ENCODE measurements around the gene VCP. TPM values are rescaled to one million over a fixed set of nuclear protein-coding genes. Genes with fewer than 3 reads are reported as not detected.

The VCP gene
- total RNA-seq, 4 donors from 2014 or later = 129 to 185 (median 171) TPM

- 20% methylated on average over 3 of the region's 3 CpGs for WGBS
- no peak for DNase-seq (ENCODE audit: extremely low spot score)
- H3K4me3 ChIP-seq = peak overlapping the region; percentile 66 to 87 (median 83)
Observed at GRCh38 chr9:35110327-35110761, 37.9 kb upstream of the VCP start.

GRCh38 chr9:35108946-35109575, 36.6 kb upstream of the VCP start:
- intact Hi-C loops (cut with DNase I) = no loop called here
- peaks cover 35 to 46% (median 41%) of the 10 kb centered on the region in 4 donors for H3K4me1 ChIP-seq
- WGBS = 74% methylated on average over 4 of the region's 8 CpGs

More at GRCh38 chr9:35110327-35110761, 37.9 kb upstream of the VCP start:
- intact Hi-C loops (cut with DNase I) = loop anchor here (10.0 kb wide), 1 partner anchor 274 kb away; no protein-coding TSS in a partner anchor
- peaks cover 48 to 59% (median 52%) of the 10 kb centered on the region in 4 donors for H3K4me1 ChIP-seq
- peaks cover 17 to 36% (median 34%) of the 10 kb centered on the region in 4 donors for H3K36me3 ChIP-seq
- H3K27me3 ChIP-seq = no peaks in the 10 kb centered on the region
- H3K9me3 ChIP-seq = no peaks in the 10 kb centered on the region
- TF ChIP-seq POLR2A (IDR thresholded peaks at IDR 0.05; ENCODE audit: low read depth) (no peak), CTCF (IDR thresholded peaks at IDR 0.05) (no peak), POLR2AphosphoS5 (IDR thresholded peaks at IDR 0.05) (no peak), EP300 (IDR thresholded peaks at IDR 0.05) (no peak)
- H3K27ac ChIP-seq (replicated peaks in 1 of 4) = peak overlapping the region; percentile 89 to 94 (median 94)

GRCh38 chr9:35108461-35108860, 36.0 kb upstream of the VCP start:
- Histone ChIP-seq H3K4me3 (no peak overlapping the region), H3K9me3 (no peaks in the 10 kb centered on the region), H3K27me3 (no peaks in the 10 kb centered on the region), H3K4me1 (peaks cover 34 to 45% (median 41%) of the 10 kb centered on the region in 4 donors), H3K27ac (replicated peaks in 1 of 4) (no peak overlapping the region), H3K36me3 (peaks cover 24 to 49% (median 47%) of the 10 kb centered on the region in 4 donors)
- 87% methylated on average over 3 of the region's 6 CpGs for WGBS
- TF ChIP-seq CTCF (IDR thresholded peaks at IDR 0.05) (no peak), EP300 (IDR thresholded peaks at IDR 0.05) (no peak), POLR2A (IDR thresholded peaks at IDR 0.05; ENCODE audit: low read depth) (no peak), POLR2AphosphoS5 (IDR thresholded peaks at IDR 0.05) (no peak)
- no peak for DNase-seq (ENCODE audit: extremely low spot score)
- intact Hi-C loops (cut with DNase I) = no loop called here

More at GRCh38 chr9:35108946-35109575, 36.6 kb upstream of the VCP start:
- peaks cover 24 to 49% (median 47%) of the 10 kb centered on the region in 4 donors for H3K36me3 ChIP-seq
- DNase-seq (ENCODE audit: extremely low spot score) = no peak
- H3K27ac ChIP-seq (replicated peaks in 1 of 4) = no peak overlapping the region
- TF ChIP-seq EP300 (IDR thresholded peaks at IDR 0.05) (no peak), CTCF (IDR thresholded peaks at IDR 0.05) (no peak), POLR2AphosphoS5 (IDR thresholded peaks at IDR 0.05) (no peak), POLR2A (IDR thresholded peaks at IDR 0.05; ENCODE audit: low read depth) (no peak)
- no peak overlapping the region for H3K4me3 ChIP-seq
- no peaks in the 10 kb centered on the region for H3K27me3 ChIP-seq
- no peaks in the 10 kb centered on the region for H3K9me3 ChIP-seq

GRCh38 chr9:35107297-35108290, 35.2 kb upstream of the VCP start:
- no peak for DNase-seq (ENCODE audit: extremely low spot score)
- H3K27ac ChIP-seq (replicated peaks in 1 of 4) = no peak overlapping the region
- H3K4me1 ChIP-seq = peaks cover 28 to 40% (median 37%) of the 10 kb centered on the region in 4 donors
- no peak overlapping the region for H3K4me3 ChIP-seq
- peaks cover 24 to 49% (median 47%) of the 10 kb centered on the region in 4 donors for H3K36me3 ChIP-seq
- 92% methylated on average over 9 of the region's 18 CpGs for WGBS
- no peaks in the 10 kb centered on the region for H3K9me3 ChIP-seq
- no peak for TF ChIP-seq CTCF (IDR thresholded peaks at IDR 0.05)
- TF ChIP-seq POLR2AphosphoS5 (IDR thresholded peaks at IDR 0.05) = no peak
- no peak for TF ChIP-seq EP300 (IDR thresholded peaks at IDR 0.05)
- no peak for TF ChIP-seq POLR2A (IDR thresholded peaks at IDR 0.05; ENCODE audit: low read depth)
- H3K27me3 ChIP-seq = no peaks in the 10 kb centered on the region
- intact Hi-C loops (cut with DNase I) = no loop called here

All from esophagus muscularis mucosa (tissue), 4 donors.